SK-N-SH (cell line): ENCODE results near the gene TSPAN32. TPM values are rescaled to one million over a fixed set of nuclear protein-coding genes. Genes with fewer than 3 reads are reported as not detected.

Experiments used
- CTCF ChIA-PET: fragments of 300-600, 350-600 bp; formaldehyde crosslinking; extraction: SDS; loops from one replicate; lab custom pipeline; 2021; lab: Yijun Ruan, JAX
- POLR2A ChIA-PET: fragments of 350-600 bp; sonication (Branson Sonifier 250); formaldehyde crosslinking; extraction: SDS; loops from one replicate; lab custom pipeline; 2020; ENCODE audit warnings: antibody characterized with exemption, inconsistent platforms; lab: Yijun Ruan, JAX
- DNase-seq: peaks from one replicate; pipeline ENCODE4 v3.0.0; 2012
- H2AFZ ChIP-seq: fragments of 200-600 bp; sonication (generic); 2 replicates; pipeline ENCODE4 v1.8.1; 2016; ENCODE audit warnings: antibody characterized with exemption, mild to moderate bottlenecking, low read depth
- H3F3A ChIP-seq: fragments of 200-600 bp; sonication (generic); replicated peaks from 2 replicates; pipeline ENCODE3; 2016; ENCODE audit warnings: antibody characterized with exemption, mild to moderate bottlenecking; ENCODE audit not compliant: insufficient read depth
- H3K27ac ChIP-seq, 2 experiments: fragments of 200-500 bp in 1 of 2; fragments of 200-600 bp in 1 of 2; sonication (Bioruptor generic) in 1 of 2; sonication (generic), shearing (Covaris generic) in 1 of 2; 2 replicates each; pipeline versions ENCODE4 v1.5.1 to v1.6.1; 2014 to 2016; ENCODE audit warnings: low read depth in 2 of 2, inconsistent platforms in 1 of 2, low read length in 1 of 2, mild to moderate bottlenecking in 1 of 2, mixed read lengths in 1 of 2
- H3K27me3 ChIP-seq: fragments of 200-600 bp; sonication (generic), shearing (Covaris generic); 2 replicates; pipeline ENCODE4 v1.6.1; 2016; ENCODE audit warnings: mixed run types; ENCODE audit not compliant: insufficient read depth
- H3K36me3 ChIP-seq, 2 experiments: fragments of 200-500 bp in 1 of 2; fragments of 200-600 bp in 1 of 2; sonication (Bioruptor generic) in 1 of 2; sonication (generic) in 1 of 2; replicated peaks in 1 of 2; 2 replicates each; pipeline versions ENCODE3 to v1.5.1; 2014 to 2016; ENCODE audit warnings: low read length in 1 of 2, mild to moderate bottlenecking in 1 of 2; ENCODE audit not compliant: insufficient read depth in 2 of 2, control insufficient read depth in 1 of 2
- H3K4me1 ChIP-seq, 2 experiments: fragments of 200-500 bp in 1 of 2; fragments of 200-600 bp in 1 of 2; sonication (Bioruptor generic) in 1 of 2; sonication (generic), shearing (Covaris generic) in 1 of 2; 2 replicates each; pipeline versions ENCODE4 v1.5.1 to v1.6.1; 2014 to 2016; ENCODE audit warnings: low read depth in 1 of 2, low read length in 1 of 2, mixed run types in 1 of 2; ENCODE audit not compliant: insufficient read depth in 2 of 2, control insufficient read depth in 1 of 2
- H3K4me2 ChIP-seq: fragments of 200-600 bp; sonication (generic), shearing (Covaris generic); 2 replicates; pipeline ENCODE4 v1.6.1; 2017; ENCODE audit warnings: mixed run types
- H3K4me3 ChIP-seq, 2 experiments: fragments of 200-500 bp in 1 of 2; fragments of 200-600 bp in 1 of 2; sonication (Bioruptor generic) in 1 of 2; sonication (generic), shearing (Covaris generic) in 1 of 2; 2 replicates each; pipeline versions ENCODE4 v1.5.1 to v1.8.1; 2014 to 2016; ENCODE audit warnings: low read depth in 2 of 2, inconsistent platforms in 1 of 2, low read length in 1 of 2, mild to moderate bottlenecking in 1 of 2, mixed read lengths in 1 of 2, moderate library complexity in 1 of 2
- H3K79me2 ChIP-seq: fragments of 200-600 bp; sonication (generic); 2 replicates; pipeline ENCODE4 v1.8.1; 2017; ENCODE audit warnings: mild to moderate bottlenecking; ENCODE audit not compliant: insufficient read depth
- H3K9ac ChIP-seq: fragments of 200-600 bp; sonication (generic); 2 replicates; pipeline ENCODE4 v1.6.1; 2017; ENCODE audit warnings: mixed run types
- H3K9me2 ChIP-seq: fragments of 200-600 bp; sonication (generic); 2 replicates; pipeline ENCODE4 v1.6.1; 2017; ENCODE audit warnings: mixed run types
- H3K9me3 ChIP-seq: fragments of 200-600 bp; sonication (generic); 2 replicates; pipeline ENCODE4 v1.6.1; 2017; ENCODE audit warnings: mixed run types, mild to moderate bottlenecking, moderate library complexity
- H4K20me1 ChIP-seq: fragments of 200-600 bp; sonication (generic); 2 replicates; pipeline ENCODE4 v1.6.1; 2017; ENCODE audit warnings: mild to moderate bottlenecking, mixed run types; ENCODE audit not compliant: insufficient read depth
- FOSL2 ChIP-seq: IDR thresholded peaks from 2 replicates; pipeline ENCODE4 v1.4.0; 2012; ENCODE audit warnings: low read depth, mild to moderate bottlenecking, moderate library complexity, borderline replicate concordance
- FOXJ3 ChIP-seq: sonication (generic); formaldehyde crosslinking; IDR thresholded peaks from 2 replicates; pipeline ENCODE4 v1.5.1; 2020; ENCODE audit warnings: mild to moderate bottlenecking, missing genetic modification reagents
- JUND ChIP-seq: IDR thresholded peaks from 2 replicates; pipeline ENCODE4 v1.4.0; 2012
- MXI1 ChIP-seq: IDR thresholded peaks from 2 replicates; pipeline ENCODE4 v1.6.1; 2012; ENCODE audit warnings: mild to moderate bottlenecking, low read depth, low read length, improper control_type of control experiment
- NRF1 ChIP-seq: IDR thresholded peaks from 2 replicates; pipeline ENCODE4 v1.6.1; 2012; ENCODE audit warnings: low read depth, mild to moderate bottlenecking, low read length
- RXRA ChIP-seq: IDR thresholded peaks from 2 replicates; pipeline ENCODE4 v1.4.0; 2012; ENCODE audit warnings: low read depth, mild to moderate bottlenecking, borderline replicate concordance
- WGBS: methylation state at CpG from one replicate; pipeline ENCODE4 v1.1.6; 2017; ENCODE audit warnings: low lambda C conversion rate; 5-methylcytosine and 5-hydroxymethylcytosine counted together
- polyA plus RNA-seq, 3 experiments: library from polyadenylated mRNA; depleted of rRNA; stranded (reverse); fragments of >200 nt; gene quantifications; 2 replicates each; pipeline ENCODE4 v1.2.3, GENCODE V29; 2012
- TF ChIP-seq, protein P1 (sequence below): IDR thresholded peaks from 2 replicates; pipeline ENCODE4 v1.6.1; 2012; ENCODE audit warnings: mild to moderate bottlenecking, low read depth, low read length, moderate library complexity
- TF ChIP-seq, protein P2 (sequence below): IDR thresholded peaks from 2 replicates; pipeline ENCODE4; 2012
- TF ChIP-seq, protein P3 (sequence below): fragments of 200-600 bp; sonication (generic); IDR thresholded peaks from 2 replicates; pipeline ENCODE4 v1.6.1; 2017; ENCODE audit warnings: antibody characterized with exemption, mild to moderate bottlenecking, moderate library complexity

The TSPAN32 gene
- polyA plus RNA-seq, 1 of the 3 experiments (the other 2 are of a cell fraction) = 0.12 TPM

DNA sequence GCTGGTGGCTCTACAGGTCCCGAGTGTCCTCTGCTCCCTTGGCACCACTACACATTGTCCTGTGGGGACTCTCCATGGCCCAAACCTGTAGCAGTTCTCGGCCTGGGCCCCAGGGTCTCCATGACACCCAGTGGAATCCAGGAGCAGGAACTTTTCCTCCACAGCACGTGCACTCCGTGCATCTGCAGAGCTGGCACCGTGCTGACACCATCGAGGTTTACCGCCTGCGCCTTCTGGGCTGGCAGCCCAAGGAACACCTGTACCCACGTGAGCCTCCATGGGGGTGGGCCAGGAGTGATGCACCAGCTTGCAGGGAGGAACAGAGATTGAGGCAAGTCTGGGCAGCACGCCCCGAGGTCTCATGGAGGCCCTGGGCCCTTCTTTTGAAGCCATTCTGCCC is 25.2 kb downstream of the TSPAN32 start (continued):
- TF ChIP-seq RXRA (no peak), MXI1 (no peak), FOSL2 (no peak), NRF1 (no peak), FOXJ3 (no peak)
- TF ChIP-seq, protein P1, sequence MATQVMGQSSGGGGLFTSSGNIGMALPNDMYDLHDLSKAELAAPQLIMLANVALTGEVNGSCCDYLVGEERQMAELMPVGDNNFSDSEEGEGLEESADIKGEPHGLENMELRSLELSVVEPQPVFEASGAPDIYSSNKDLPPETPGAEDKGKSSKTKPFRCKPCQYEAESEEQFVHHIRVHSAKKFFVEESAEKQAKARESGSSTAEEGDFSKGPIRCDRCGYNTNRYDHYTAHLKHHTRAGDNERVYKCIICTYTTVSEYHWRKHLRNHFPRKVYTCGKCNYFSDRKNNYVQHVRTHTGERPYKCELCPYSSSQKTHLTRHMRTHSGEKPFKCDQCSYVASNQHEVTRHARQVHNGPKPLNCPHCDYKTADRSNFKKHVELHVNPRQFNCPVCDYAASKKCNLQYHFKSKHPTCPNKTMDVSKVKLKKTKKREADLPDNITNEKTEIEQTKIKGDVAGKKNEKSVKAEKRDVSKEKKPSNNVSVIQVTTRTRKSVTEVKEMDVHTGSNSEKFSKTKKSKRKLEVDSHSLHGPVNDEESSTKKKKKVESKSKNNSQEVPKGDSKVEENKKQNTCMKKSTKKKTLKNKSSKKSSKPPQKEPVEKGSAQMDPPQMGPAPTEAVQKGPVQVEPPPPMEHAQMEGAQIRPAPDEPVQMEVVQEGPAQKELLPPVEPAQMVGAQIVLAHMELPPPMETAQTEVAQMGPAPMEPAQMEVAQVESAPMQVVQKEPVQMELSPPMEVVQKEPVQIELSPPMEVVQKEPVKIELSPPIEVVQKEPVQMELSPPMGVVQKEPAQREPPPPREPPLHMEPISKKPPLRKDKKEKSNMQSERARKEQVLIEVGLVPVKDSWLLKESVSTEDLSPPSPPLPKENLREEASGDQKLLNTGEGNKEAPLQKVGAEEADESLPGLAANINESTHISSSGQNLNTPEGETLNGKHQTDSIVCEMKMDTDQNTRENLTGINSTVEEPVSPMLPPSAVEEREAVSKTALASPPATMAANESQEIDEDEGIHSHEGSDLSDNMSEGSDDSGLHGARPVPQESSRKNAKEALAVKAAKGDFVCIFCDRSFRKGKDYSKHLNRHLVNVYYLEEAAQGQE = no peak
- TF ChIP-seq, protein P2, sequence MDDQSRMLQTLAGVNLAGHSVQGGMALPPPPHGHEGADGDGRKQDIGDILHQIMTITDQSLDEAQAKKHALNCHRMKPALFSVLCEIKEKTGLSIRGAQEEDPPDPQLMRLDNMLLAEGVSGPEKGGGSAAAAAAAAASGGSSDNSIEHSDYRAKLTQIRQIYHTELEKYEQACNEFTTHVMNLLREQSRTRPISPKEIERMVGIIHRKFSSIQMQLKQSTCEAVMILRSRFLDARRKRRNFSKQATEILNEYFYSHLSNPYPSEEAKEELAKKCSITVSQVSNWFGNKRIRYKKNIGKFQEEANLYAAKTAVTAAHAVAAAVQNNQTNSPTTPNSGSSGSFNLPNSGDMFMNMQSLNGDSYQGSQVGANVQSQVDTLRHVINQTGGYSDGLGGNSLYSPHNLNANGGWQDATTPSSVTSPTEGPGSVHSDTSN = no peak

DNA sequence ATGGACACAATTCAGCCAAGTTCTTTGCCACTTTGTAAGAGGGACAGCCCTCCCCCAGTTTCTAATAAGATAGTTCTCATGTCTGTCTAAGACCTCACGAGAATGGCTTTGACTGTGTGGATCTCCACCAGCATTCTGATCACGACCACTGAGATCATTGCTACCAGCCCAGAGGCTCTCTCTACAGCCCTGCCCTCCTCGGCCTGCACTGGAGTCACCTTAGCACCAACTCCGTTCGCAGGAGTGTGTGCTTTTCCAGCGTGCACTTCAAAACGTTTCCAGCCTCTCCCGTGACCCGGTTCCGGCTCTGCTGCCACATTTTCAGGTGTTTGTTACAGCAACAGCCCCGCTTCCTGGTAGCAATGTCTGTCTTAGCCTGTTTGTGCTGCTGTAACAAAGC is 26.2 kb downstream of the TSPAN32 start:
- CTCF ChIA-PET = interaction anchor here (1.1 kb wide), 1 partner anchor 93 kb away, joined by 3 read pairs; no protein-coding TSS in a partner anchor
- no peaks in the 10 kb centered on the region for H3K36me3 ChIP-seq
- no peaks in the 10 kb centered on the region for H4K20me1 ChIP-seq
- TF ChIP-seq, protein P3, sequence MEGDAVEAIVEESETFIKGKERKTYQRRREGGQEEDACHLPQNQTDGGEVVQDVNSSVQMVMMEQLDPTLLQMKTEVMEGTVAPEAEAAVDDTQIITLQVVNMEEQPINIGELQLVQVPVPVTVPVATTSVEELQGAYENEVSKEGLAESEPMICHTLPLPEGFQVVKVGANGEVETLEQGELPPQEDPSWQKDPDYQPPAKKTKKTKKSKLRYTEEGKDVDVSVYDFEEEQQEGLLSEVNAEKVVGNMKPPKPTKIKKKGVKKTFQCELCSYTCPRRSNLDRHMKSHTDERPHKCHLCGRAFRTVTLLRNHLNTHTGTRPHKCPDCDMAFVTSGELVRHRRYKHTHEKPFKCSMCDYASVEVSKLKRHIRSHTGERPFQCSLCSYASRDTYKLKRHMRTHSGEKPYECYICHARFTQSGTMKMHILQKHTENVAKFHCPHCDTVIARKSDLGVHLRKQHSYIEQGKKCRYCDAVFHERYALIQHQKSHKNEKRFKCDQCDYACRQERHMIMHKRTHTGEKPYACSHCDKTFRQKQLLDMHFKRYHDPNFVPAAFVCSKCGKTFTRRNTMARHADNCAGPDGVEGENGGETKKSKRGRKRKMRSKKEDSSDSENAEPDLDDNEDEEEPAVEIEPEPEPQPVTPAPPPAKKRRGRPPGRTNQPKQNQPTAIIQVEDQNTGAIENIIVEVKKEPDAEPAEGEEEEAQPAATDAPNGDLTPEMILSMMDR = no peak
- no peak for TF ChIP-seq JUND
- no peaks in the 10 kb centered on the region for H3K9me2 ChIP-seq
- no peak overlapping the region for H3K4me3 ChIP-seq
- H3K27me3 ChIP-seq = no peaks in the 10 kb centered on the region
- H3K4me1 ChIP-seq = no peaks in the 10 kb centered on the region
- H3K79me2 ChIP-seq = no peaks in the 10 kb centered on the region
- no peak overlapping the region for H3K27ac ChIP-seq
- no peak overlapping the region for H3K9ac ChIP-seq
- 76% methylated on average over 11 of the region's 11 CpGs for WGBS
- POLR2A ChIA-PET = no interaction called here
- no peak for DNase-seq
- no peak overlapping the region for H2AFZ ChIP-seq
- no peaks in the 10 kb centered on the region for H3F3A ChIP-seq
- H3K4me2 ChIP-seq = no peak overlapping the region
- no peaks in the 10 kb centered on the region for H3K9me3 ChIP-seq
